Karpas-422 (cell line): Measurements from ENCODE around the gene DACT1. TPM values are rescaled to one million over a fixed set of nuclear protein-coding genes. Genes with fewer than 3 reads are reported as not detected.
"Not testable (repeated sequence)": the region's sequence is repeated elsewhere in the genome, so short reads cannot be mapped to it uniquely, and the experiment has no call there.

Source experiments
- DNase-seq: peaks from one replicate; pipeline ENCODE4 v3.0.0-alpha.2; 2015
- H2AFZ ChIP-seq: fragments of 200-600 bp; sonication (generic); 2 replicates; pipeline ENCODE4 v1.6.1; 2014; ENCODE audit warnings: antibody characterized with exemption, low read length, mixed read lengths
- H3K27ac ChIP-seq: fragments of 200-600 bp; sonication (generic); 2 replicates; pipeline ENCODE4 v1.5.1; 2014; ENCODE audit warnings: mild to moderate bottlenecking, low read length, moderate library complexity
- H3K27me3 ChIP-seq: fragments of 200-600 bp; sonication (generic); 2 replicates; pipeline ENCODE4 v1.6.1; 2014; ENCODE audit warnings: low read length, mixed read lengths
- H3K36me3 ChIP-seq: fragments of 200-600 bp; sonication (generic); 2 replicates; pipeline ENCODE4 v1.6.1; 2014; ENCODE audit warnings: low read length, mixed read lengths; ENCODE audit not compliant: insufficient read depth
- H3K4me1 ChIP-seq: fragments of 200-600 bp; sonication (generic); 2 replicates; pipeline ENCODE4 v1.6.1; 2014; ENCODE audit warnings: mild to moderate bottlenecking, low read length, mixed read lengths
- H3K4me2 ChIP-seq: fragments of 200-600 bp; sonication (generic); 2 replicates; pipeline ENCODE4 v1.6.1; 2014; ENCODE audit warnings: low read length, low read depth, mild to moderate bottlenecking; ENCODE audit not compliant: poor library complexity, severe bottlenecking
- H3K4me3 ChIP-seq: fragments of 200-600 bp; sonication (generic); 2 replicates; pipeline ENCODE4 v1.5.1; 2014; ENCODE audit warnings: mild to moderate bottlenecking, antibody characterized with exemption, low read length, mixed read lengths
- H3K79me2 ChIP-seq: fragments of 200-600 bp; sonication (generic); 2 replicates; pipeline ENCODE4 v1.6.1; 2014; ENCODE audit warnings: mild to moderate bottlenecking, low read length, mixed read lengths
- H3K9ac ChIP-seq: fragments of 200-600 bp; sonication (generic); 2 replicates; pipeline ENCODE4 v1.6.0; 2014; ENCODE audit warnings: low read length
- H3K9me2 ChIP-seq: fragments of 200-600 bp; sonication (generic), shearing (Covaris generic); replicated peaks from 2 replicates; pipeline ENCODE4 v1.6.0; 2014; ENCODE audit warnings: mild to moderate bottlenecking, low read length, moderate library complexity; ENCODE audit not compliant: insufficient read depth
- H3K9me3 ChIP-seq: fragments of 300-700, 200-600 bp; sonication (generic); 2 replicates; pipeline ENCODE4 v1.6.1; 2014; ENCODE audit warnings: low read length, mixed read lengths
- H4K20me1 ChIP-seq: fragments of 200-600 bp; sonication (generic); 2 replicates; pipeline ENCODE4 v1.6.1; 2014; ENCODE audit warnings: mild to moderate bottlenecking, antibody characterized with exemption, low read length, low read depth; ENCODE audit not compliant: insufficient read depth
- total RNA-seq: library from RNA; depleted of rRNA; stranded (reverse); fragments of >200 nt; shearing (Covaris generic); gene quantifications from 2 replicates; pipeline ENCODE4 v1.2.3, GENCODE V29; 2014; ENCODE audit warnings: low replicate concordance; rRNA removed

Gene DACT1, protein sequence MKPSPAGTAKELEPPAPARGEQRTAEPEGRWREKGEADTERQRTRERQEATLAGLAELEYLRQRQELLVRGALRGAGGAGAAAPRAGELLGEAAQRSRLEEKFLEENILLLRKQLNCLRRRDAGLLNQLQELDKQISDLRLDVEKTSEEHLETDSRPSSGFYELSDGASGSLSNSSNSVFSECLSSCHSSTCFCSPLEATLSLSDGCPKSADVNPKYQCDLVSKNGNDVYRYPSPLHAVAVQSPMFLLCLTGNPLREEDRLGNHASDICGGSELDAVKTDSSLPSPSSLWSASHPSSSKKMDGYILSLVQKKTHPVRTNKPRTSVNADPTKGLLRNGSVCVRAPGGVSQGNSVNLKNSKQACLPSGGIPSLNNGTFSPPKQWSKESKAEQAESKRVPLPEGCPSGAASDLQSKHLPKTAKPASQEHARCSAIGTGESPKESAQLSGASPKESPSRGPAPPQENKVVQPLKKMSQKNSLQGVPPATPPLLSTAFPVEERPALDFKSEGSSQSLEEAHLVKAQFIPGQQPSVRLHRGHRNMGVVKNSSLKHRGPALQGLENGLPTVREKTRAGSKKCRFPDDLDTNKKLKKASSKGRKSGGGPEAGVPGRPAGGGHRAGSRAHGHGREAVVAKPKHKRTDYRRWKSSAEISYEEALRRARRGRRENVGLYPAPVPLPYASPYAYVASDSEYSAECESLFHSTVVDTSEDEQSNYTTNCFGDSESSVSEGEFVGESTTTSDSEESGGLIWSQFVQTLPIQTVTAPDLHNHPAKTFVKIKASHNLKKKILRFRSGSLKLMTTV
- total RNA-seq, result 0.11 TPM in 1 of 2 replicates, not detected in the other

DNA sequence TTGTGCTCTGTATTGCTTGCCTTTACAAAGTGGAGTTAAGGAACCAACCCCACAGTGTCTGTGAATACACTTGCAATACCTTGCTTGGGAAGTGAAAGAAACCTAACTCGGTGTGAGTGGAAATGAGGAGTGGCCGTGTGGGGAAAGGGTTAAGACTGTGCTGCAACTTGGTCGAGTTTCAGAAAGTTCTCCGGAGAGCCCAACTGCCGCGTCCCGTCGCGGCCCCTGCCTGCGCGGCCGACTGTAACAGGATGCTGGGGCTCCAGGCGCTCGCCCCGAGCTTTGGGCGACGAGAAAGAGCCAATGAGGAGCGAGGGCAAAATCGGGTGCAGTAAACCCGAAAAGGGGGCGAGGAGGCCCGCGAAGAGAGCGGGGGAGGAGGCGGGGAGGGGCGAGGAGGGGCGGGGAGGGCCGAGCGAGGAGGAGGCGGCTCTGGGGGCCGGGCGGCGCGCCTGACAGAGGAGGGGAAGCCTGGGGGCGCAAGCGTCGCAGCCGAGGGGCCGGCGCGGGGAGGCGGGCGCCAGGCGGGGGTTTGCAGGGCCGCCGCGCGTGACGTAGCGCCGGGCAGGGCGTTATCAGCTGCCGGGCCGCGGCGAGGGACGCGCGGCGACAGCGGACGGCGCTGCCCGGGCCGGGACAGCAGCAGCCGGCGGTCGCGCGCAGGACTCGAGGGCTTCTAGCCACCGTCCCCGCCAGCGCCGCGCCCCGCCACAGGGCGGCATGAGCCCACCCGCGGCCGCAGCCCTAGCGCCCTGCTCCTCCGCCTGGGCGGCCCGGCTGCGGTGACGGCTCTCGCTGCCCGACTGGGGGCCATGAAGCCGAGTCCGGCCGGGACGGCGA, at the start of gene DACT1:
TSS of gene DACT1 (plus strand) at position 572 of the 840 bp plus-strand sequence. CDS start at position 813, 241 bp downstream.
- no peaks in the 10 kb centered on the region for H3K9me3 ChIP-seq
- peak; percentile 81 for DNase-seq
- H3K36me3 ChIP-seq, result no peaks in the 10 kb centered on the region
- H3K27me3 ChIP-seq, result peaks cover 10% of the 10 kb centered on the region
- peaks cover 22% of the 10 kb centered on the region for H3K4me1 ChIP-seq
- no peaks in the 10 kb centered on the region for H3K79me2 ChIP-seq
- no peak within 1 kb of the TSS for H3K27ac ChIP-seq
- peak within 1 kb of the TSS; percentile 63 for H3K9ac ChIP-seq
- no peaks in the 10 kb centered on the region for H3K9me2 ChIP-seq
- peak within 1 kb of the TSS; percentile 91; the same call in 1 of the 2 replicates for H2AFZ ChIP-seq
- peak within 1 kb of the TSS; percentile 92 for H3K4me2 ChIP-seq
- H3K4me3 ChIP-seq, result peak within 1 kb of the TSS; percentile 72
- no peaks in the 10 kb centered on the region for H4K20me1 ChIP-seq

DNA sequence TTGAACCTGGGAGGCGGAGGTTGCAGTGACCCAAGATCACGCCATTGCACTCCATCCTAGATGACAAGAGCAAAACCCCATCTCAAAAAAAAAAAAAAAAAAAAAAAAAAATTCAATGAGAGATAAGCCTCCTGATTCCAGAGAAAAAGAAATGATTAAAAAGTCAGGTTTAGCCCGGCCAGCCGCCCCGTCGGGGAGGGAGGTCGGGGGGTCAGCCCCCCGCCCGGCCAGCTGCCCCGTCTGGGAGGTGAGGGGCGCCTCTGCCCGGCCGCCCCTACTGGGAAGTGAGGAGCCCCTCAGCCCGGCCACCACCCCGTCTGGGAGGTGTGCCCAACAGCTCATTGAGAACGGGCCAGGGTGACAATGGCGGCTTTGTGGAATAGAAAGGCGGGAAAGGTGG, 49.4 kb upstream of the DACT1 start:
- not testable (repeated sequence) for H4K20me1 ChIP-seq, H2AFZ ChIP-seq, H3K9me2 ChIP-seq, H3K27me3 ChIP-seq, H3K4me2 ChIP-seq, H3K36me3 ChIP-seq, DNase-seq, H3K27ac ChIP-seq, H3K9me3 ChIP-seq, H3K4me1 ChIP-seq, H3K4me3 ChIP-seq, H3K79me2 ChIP-seq, H3K9ac ChIP-seq

DNA sequence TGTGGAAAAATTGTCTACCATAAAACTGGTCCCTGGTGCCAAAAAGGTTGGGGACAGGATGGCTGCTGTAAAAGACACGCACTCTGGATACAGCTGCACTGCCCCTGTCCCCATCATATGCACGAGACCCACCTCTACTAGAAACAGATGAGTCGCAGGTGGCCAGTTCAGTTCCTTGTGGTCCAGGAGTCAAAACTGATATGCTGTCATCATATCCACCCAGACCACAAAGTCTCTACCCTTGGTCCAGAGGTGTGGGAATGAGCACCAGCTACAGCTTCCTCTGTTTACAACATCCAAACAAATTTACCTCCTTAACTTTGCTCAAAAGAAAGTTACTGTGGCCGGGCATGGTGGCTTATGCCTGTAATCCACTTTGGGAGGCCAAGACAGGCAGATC, 43.8 kb upstream of the DACT1 start:
- DNase-seq, result no peak
- H3K4me1 ChIP-seq, result no peaks in the 10 kb centered on the region
- H2AFZ ChIP-seq, result no peak overlapping the region
- H3K36me3 ChIP-seq, result no peaks in the 10 kb centered on the region
- no peak overlapping the region for H3K4me3 ChIP-seq
- H3K4me2 ChIP-seq, result no peak overlapping the region
- no peaks in the 10 kb centered on the region for H4K20me1 ChIP-seq
- H3K27me3 ChIP-seq, result no peaks in the 10 kb centered on the region
- no peaks in the 10 kb centered on the region for H3K79me2 ChIP-seq
- H3K27ac ChIP-seq, result no peak overlapping the region
- no peaks in the 10 kb centered on the region for H3K9me3 ChIP-seq
- H3K9ac ChIP-seq, result no peak overlapping the region
- H3K9me2 ChIP-seq, result no peaks in the 10 kb centered on the region

DNA sequence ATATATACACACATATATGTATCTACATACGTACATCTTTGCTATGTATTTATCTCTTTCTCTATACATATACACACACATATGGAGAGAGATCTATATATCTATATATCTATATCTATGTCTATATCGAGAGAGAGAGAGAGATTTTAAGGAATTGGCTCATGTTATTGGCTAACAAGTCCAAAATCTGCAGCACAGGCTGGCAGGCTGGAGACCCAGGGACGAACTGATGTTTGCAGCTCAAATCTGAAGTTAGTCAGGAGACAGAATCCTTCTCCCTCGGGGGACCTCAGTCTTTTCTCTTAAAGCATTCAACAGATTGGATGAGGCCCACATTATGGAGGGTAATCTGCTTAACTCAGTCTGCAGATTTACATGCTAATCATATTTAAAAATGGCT, 40.7 kb upstream of the DACT1 start:
- H3K79me2 ChIP-seq, result no peaks in the 10 kb centered on the region
- no peak overlapping the region for H3K4me2 ChIP-seq
- no peaks in the 10 kb centered on the region for H3K4me1 ChIP-seq
- no peak overlapping the region for H3K4me3 ChIP-seq
- H3K36me3 ChIP-seq, result no peaks in the 10 kb centered on the region
- DNase-seq, result no peak
- H3K9ac ChIP-seq, result no peak overlapping the region
- H3K9me3 ChIP-seq, result no peaks in the 10 kb centered on the region
- no peak overlapping the region for H2AFZ ChIP-seq
- no peaks in the 10 kb centered on the region for H4K20me1 ChIP-seq
- no peaks in the 10 kb centered on the region for H3K9me2 ChIP-seq
- no peak overlapping the region for H3K27ac ChIP-seq
- H3K27me3 ChIP-seq, result no peaks in the 10 kb centered on the region

DNA sequence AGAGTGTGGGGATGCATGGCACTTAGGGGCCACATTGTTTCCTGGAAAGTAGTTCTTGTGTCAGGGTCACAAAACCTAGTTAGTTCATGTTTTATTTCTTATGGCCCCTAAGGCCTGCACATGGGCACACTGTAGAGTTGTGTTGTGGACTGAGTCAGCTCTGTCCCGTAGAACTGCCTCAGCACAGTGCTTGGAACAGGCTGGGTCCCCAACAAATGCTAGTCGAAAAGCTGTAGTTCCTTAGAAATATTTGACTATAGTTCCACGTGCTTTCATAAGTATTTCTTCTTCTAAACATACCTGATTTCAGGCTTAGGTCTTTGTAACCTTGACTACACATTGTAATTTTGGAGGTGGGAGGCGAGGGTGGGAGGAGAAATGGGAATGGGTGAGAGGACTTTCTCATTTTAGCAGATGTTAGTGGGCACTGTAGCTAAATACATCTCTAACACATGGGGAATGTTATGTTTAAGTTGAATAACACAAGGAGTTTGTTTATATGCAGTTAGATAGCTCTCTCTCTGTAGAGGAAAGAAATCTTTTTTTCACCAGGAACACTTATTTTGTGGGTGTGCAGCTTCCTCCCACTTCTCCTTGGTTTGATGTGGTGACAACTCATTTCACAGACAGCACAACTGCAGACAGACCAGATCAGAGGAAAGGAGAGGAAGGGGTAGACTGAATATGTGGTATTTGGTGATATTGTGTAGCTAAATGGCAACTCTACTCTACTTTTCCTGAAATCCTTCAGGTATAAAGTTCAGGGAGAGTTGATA, 39.5 kb upstream of the DACT1 start:
- Histone ChIP-seq H3K9ac (no peak overlapping the region), H3K36me3 (no peaks in the 10 kb centered on the region), H3K9me3 (no peaks in the 10 kb centered on the region), H3K4me2 (no peak overlapping the region), H3K79me2 (no peaks in the 10 kb centered on the region), H3K27me3 (no peaks in the 10 kb centered on the region), H4K20me1 (no peaks in the 10 kb centered on the region), H3K9me2 (no peaks in the 10 kb centered on the region), H3K4me3 (no peak overlapping the region), H3K27ac (no peak overlapping the region), H3K4me1 (no peaks in the 10 kb centered on the region), H2AFZ (no peak overlapping the region)
- no peak for DNase-seq

DNA sequence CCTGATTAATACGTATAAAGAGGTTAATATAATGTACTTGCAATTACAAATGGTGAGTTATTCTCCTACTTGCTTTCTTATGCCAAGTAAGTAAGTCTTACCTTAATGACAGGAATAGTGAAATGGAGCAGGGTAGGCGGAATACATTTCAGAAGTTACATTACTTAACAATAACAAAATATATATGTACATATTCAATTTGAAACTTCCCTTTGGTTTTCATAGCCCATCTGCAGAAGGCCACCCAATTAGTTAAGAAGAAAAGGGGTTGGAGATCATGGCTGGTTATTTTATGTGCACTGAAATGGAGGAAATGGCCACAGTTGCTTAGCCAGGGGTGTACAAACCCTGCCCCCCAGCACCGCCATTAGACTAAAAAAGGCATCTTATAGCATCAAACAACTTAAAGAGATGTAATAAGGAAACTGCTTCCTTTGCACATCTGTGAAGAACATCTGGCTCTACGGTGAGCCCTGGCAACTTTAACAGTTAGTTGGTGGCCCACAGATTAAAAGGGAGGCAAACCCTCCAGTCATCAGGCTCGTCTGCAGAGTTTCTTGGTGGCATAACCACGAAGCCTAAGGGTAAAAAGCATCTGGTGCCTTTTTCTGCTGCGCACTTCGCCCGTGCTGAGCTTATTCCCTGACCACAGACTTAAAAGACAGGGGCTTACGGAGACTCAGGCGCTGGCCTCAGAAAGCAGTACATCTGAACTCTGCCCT, 38.8 kb upstream of the DACT1 start:
- H3K79me2 ChIP-seq, result no peaks in the 10 kb centered on the region
- H3K4me1 ChIP-seq, result no peaks in the 10 kb centered on the region
- H3K9me3 ChIP-seq, result no peaks in the 10 kb centered on the region
- no peaks in the 10 kb centered on the region for H4K20me1 ChIP-seq
- H2AFZ ChIP-seq, result no peak overlapping the region
- no peaks in the 10 kb centered on the region for H3K27me3 ChIP-seq
- H3K27ac ChIP-seq, result no peak overlapping the region
- no peak overlapping the region for H3K9ac ChIP-seq
- H3K4me3 ChIP-seq, result no peak overlapping the region
- no peak for DNase-seq
- no peaks in the 10 kb centered on the region for H3K9me2 ChIP-seq
- H3K36me3 ChIP-seq, result no peaks in the 10 kb centered on the region
- H3K4me2 ChIP-seq, result no peak overlapping the region

DNA sequence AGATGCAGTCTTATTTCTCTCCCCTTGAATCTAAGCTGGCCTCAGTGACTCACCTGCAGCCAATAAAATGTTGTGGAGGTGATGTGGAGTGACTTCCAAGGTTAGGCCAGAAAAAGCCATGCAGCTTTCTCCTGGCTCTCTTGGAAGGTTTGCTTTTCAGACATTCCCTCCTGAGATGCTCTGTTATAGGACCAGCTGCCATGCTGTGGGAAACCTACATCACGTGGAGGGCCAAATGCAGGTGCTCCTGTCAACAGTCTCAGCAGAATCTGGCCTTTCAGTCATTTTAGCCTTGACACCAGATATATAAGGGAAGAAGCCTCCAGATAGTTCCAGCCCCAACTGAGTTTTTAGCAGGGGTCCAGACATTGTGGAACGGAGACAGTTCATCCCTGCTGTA, 38.1 kb upstream of the DACT1 start:
- Histone ChIP-seq H3K79me2 (no peaks in the 10 kb centered on the region), H3K9me3 (no peaks in the 10 kb centered on the region), H3K4me3 (no peak overlapping the region), H2AFZ (no peak overlapping the region), H3K9me2 (no peaks in the 10 kb centered on the region), H3K4me1 (no peaks in the 10 kb centered on the region), H3K27ac (no peak overlapping the region), H3K27me3 (no peaks in the 10 kb centered on the region), H3K9ac (no peak overlapping the region), H3K4me2 (no peak overlapping the region), H4K20me1 (no peaks in the 10 kb centered on the region), H3K36me3 (no peaks in the 10 kb centered on the region)
- no peak for DNase-seq
